A549 (cell line): ENCODE data around the gene MED22. TPM values are rescaled to one million over a fixed set of nuclear protein-coding genes. Genes with fewer than 3 reads are reported as not detected.
"Not testable (repeated sequence)": the region's sequence is repeated elsewhere in the genome, so short reads cannot be mapped to it uniquely, and the experiment has no call there.

Experiments
- ATAC-seq, 2 experiments: fragments of 200-7000 bp in 1 of 2; fragments of >200 bp in 1 of 2; cut with Nextera tagmentation in 1 of 2; cut with Tn5 transposase in 1 of 2; 3 replicates each; pipeline versions ENCODE4 v1.8.0 to v1.9.1; 2018 to 2020; ENCODE audit warnings: mild to moderate bottlenecking in 1 of 2, moderate library complexity in 1 of 2
- CTCF ChIA-PET: fragments of 300-600 bp; sonication (Branson Sonifier 250); formaldehyde crosslinking; extraction: SDS; loops from one replicate; lab custom pipeline; 2021; ENCODE audit warnings: antibody characterized with exemption, inconsistent platforms; lab: Yijun Ruan, JAX
- POLR2A ChIA-PET: fragments of 350-600 bp; formaldehyde crosslinking; extraction: SDS; loops from one replicate; lab custom pipeline; 2021; ENCODE audit warnings: antibody characterized with exemption, inconsistent platforms; lab: Yijun Ruan, JAX
- DNase-seq, 2 experiments: peaks; one replicate each; pipeline versions ENCODE4 v3.0.0 to v3.0.0-alpha.2; 2011 to 2016; ENCODE audit warnings: low read depth in 1 of 2, low spot score in 1 of 2
- FAIRE-seq: peaks from 2 replicates; lab custom pipeline; 2011; peaks lifted over from hg19 to GRCh38; lab: Jason Lieb, UNC
- H3K27ac ChIP-seq, 2 experiments: fragments of >200 bp; sonication (Bioruptor Twin); formaldehyde crosslinking; 3 replicates each; pipeline ENCODE4 v1.5.1; 2016 to 2017
- H3K4me1 ChIP-seq: fragments of >200 bp; sonication (Bioruptor Twin); formaldehyde crosslinking; 3 replicates; pipeline ENCODE4 v1.6.1; 2016
- H3K4me2 ChIP-seq: fragments of >200 bp; sonication (Bioruptor Twin); formaldehyde crosslinking; 3 replicates; pipeline ENCODE4 v1.6.1; 2016
- H3K4me3 ChIP-seq: fragments of >200 bp; sonication (Bioruptor Twin); formaldehyde crosslinking; 3 replicates; pipeline ENCODE4 v1.5.1; 2016
- H3K9me3 ChIP-seq: fragments of >200 bp; sonication (Bioruptor Twin); formaldehyde crosslinking; 3 replicates; pipeline ENCODE4 v1.6.1; 2016
- CBX8 ChIP-seq: fragments of 200-600 bp; sonication (generic); IDR thresholded peaks from 2 replicates; pipeline ENCODE4 v1.6.1; 2016
- CEBPB ChIP-seq, 2 experiments: fragments of >200 bp in 1 of 2; sonication (Bioruptor Twin) in 1 of 2; formaldehyde crosslinking in 1 of 2; IDR thresholded peaks; 2 replicates each; pipeline ENCODE4 v1.6.1; 2012 to 2016
- CHD4 ChIP-seq: fragments of 200-600 bp; sonication (generic); IDR thresholded peaks from 2 replicates; pipeline ENCODE4 v1.6.1; 2016; ENCODE audit warnings: antibody characterized with exemption, mild to moderate bottlenecking, borderline replicate concordance
- ESRRA ChIP-seq: fragments of 150-350 bp; IDR thresholded peaks from 2 replicates; pipeline ENCODE4 v1.6.1; 2014; ENCODE audit warnings: mild to moderate bottlenecking, low read length, borderline replicate concordance
- FOSB ChIP-seq: fragments of 250-450 bp; sonication (Bioruptor Pico); IDR thresholded peaks from 2 replicates; pipeline ENCODE4 v1.5.0; 2020; ENCODE audit warnings: mild to moderate bottlenecking, moderate library complexity
- FOSL2 ChIP-seq, 2 experiments: fragments of 450-650 bp in 1 of 2; fragments of >200 bp in 1 of 2; sonication (Bioruptor Twin) in 1 of 2; formaldehyde crosslinking; IDR thresholded peaks; 2 replicates each; pipeline versions ENCODE4 v1.5.0 to v1.6.1; 2016 to 2020; ENCODE audit warnings: mild to moderate bottlenecking in 1 of 2, moderate library complexity in 1 of 2
- GATA3 ChIP-seq: IDR thresholded peaks from 2 replicates; pipeline ENCODE4 v1.6.1; 2012; ENCODE audit warnings: borderline replicate concordance
- HDAC2 ChIP-seq: fragments of 200-600 bp; sonication (generic); IDR thresholded peaks from 2 replicates; pipeline ENCODE4 v1.6.1; 2016
- HOXA7 ChIP-seq: fragments of 250-450 bp; sonication (Bioruptor Pico); IDR thresholded peaks from 2 replicates; pipeline ENCODE4 v1.5.0; 2020; ENCODE audit warnings: mild to moderate bottlenecking, moderate library complexity
- HOXB5 ChIP-seq: fragments of 250-450 bp; sonication (Bioruptor Pico); IDR thresholded peaks from 2 replicates; pipeline ENCODE4 v1.5.0; 2020; ENCODE audit warnings: mild to moderate bottlenecking, moderate library complexity
- KDM1A ChIP-seq: fragments of 200-600 bp; sonication (generic); IDR thresholded peaks from 2 replicates; pipeline ENCODE4 v1.6.1; 2016; ENCODE audit warnings: low read depth, mild to moderate bottlenecking
- MAFK ChIP-seq: fragments of 450-650 bp; IDR thresholded peaks from 2 replicates; pipeline ENCODE4 v1.6.1; 2014; ENCODE audit not compliant: partially characterized antibody
- NPAS2 ChIP-seq: fragments of 250-450 bp; sonication (Bioruptor Pico); IDR thresholded peaks from 2 replicates; pipeline ENCODE4 v1.8.0; 2022; ENCODE audit warnings: mild to moderate bottlenecking, moderate library complexity, borderline replicate concordance
- POLR2AphosphoS2 ChIP-seq: conservative IDR thresholded peaks from 2 replicates; pipeline ENCODE4 v1.6.1; 2012; ENCODE audit warnings: low read length, improper control_type of control experiment, inconsistent platforms
- RAD21 ChIP-seq, 2 experiments: fragments of >200 bp in 1 of 2; sonication (Bioruptor Twin) in 1 of 2; formaldehyde crosslinking in 1 of 2; IDR thresholded peaks in 1 of 2; conservative IDR thresholded peaks in 1 of 2; 2 replicates in 1 of 2; 3 replicates in 1 of 2; pipeline ENCODE4 v1.6.1; 2012 to 2018; ENCODE audit warnings: inconsistent platforms in 1 of 2
- RCOR1 ChIP-seq: fragments of 150-350 bp; IDR thresholded peaks from 2 replicates; pipeline ENCODE4 v1.6.1; 2014; ENCODE audit warnings: antibody characterized with exemption, low read length, low read depth
- TFCP2L1 ChIP-seq: fragments of 250-450 bp; sonication (Bioruptor Pico); IDR thresholded peaks from 2 replicates; pipeline ENCODE4 v1.5.0; 2021; ENCODE audit warnings: mild to moderate bottlenecking
- ZC3H11A ChIP-seq: fragments of 450-650 bp; IDR thresholded peaks from 2 replicates; pipeline ENCODE4 v1.6.1; 2014; ENCODE audit warnings: antibody characterized with exemption, mild to moderate bottlenecking
- WGBS: methylation state at CpG from one replicate; pipeline ENCODE4 v1.1.6; 2017; ENCODE audit errors: missing lambda C conversion rate; 5-methylcytosine and 5-hydroxymethylcytosine counted together
- polyA plus RNA-seq, 4 experiments: library from polyadenylated mRNA; depleted of rRNA in 3 of 4; stranded (reverse); fragments of >200 nt; fragmentation: RNase III in 1 of 4; extraction: RNeasy Plus Mini Kit Qiagen cat#74134 plus additional on column Dnase treatment in 1 of 4; gene quantifications; 2 replicates in 3 of 4; 3 replicates in 1 of 4; pipeline ENCODE4 v1.2.3, GENCODE V29; 2011 to 2017
- TF ChIP-seq, protein P1 (sequence below): fragments of 450-650 bp; IDR thresholded peaks from 2 replicates; pipeline ENCODE4 v1.6.1; 2014; ENCODE audit warnings: antibody characterized with exemption
- TF ChIP-seq, protein P2 (sequence below): fragments of >200 bp; sonication (Bioruptor Twin); formaldehyde crosslinking; IDR thresholded peaks from 2 replicates; pipeline ENCODE4 v1.6.1; 2016
- TF ChIP-seq, protein P3 (sequence below): fragments of 200-600 bp; sonication (generic); IDR thresholded peaks from 2 replicates; pipeline ENCODE4 v1.6.1; 2016; ENCODE audit warnings: antibody characterized with exemption, mild to moderate bottlenecking, moderate library complexity

The MED22 gene
- polyA plus RNA-seq, 2 of the 4 experiments (the other 2 are of a cell fraction), result 15.7 to 22.0 TPM

DNA sequence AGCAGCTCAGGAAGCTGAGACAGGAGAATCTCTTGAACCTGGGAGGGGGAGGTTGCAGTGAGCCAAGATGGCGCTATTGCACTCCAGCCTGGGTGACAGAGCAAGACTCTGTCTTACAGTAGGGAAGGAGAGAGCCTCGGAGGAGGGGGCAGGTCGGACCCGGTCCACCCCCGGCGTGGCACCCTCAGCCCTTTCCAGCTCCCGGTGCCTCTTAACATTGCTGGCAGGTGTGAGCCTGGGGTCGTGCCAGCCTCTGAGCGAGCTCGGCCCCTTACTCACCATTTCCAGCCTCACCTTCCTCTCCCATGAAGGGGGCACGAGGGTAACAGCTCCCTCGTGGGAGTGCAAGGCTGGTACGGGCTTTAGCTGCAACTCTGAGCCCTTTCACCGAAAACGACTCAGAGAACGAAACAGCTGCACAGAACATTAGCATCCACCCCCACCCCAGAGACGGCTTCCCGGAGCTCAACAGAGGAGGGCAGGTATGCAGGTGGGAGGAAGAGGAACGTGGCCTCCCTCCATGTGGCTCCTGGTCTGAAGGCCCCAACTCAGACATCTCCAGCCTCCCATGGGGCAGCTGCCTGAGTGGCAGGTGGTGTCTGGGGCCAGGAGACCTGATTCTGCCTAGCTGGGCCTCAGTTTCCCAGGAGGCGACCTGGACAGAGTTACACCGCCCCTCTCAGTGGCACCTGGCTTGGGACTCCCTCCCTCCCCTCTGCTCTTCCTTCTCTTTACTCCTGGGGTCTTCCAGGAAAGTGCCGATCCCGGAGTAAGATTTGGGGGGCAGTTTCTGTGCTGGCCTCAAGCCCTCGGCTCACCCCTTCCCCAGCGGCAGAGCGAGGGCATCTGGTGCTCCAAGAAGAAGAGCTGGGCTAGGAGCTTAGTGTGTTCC lies 44.4 kb downstream of the MED22 start:
- H3K4me1 ChIP-seq, result no peaks in the 10 kb centered on the region
- DNase-seq, result no peak
- no peak overlapping the region for H3K4me2 ChIP-seq
- no peak for TF ChIP-seq CBX8
- TF ChIP-seq, protein P1, sequence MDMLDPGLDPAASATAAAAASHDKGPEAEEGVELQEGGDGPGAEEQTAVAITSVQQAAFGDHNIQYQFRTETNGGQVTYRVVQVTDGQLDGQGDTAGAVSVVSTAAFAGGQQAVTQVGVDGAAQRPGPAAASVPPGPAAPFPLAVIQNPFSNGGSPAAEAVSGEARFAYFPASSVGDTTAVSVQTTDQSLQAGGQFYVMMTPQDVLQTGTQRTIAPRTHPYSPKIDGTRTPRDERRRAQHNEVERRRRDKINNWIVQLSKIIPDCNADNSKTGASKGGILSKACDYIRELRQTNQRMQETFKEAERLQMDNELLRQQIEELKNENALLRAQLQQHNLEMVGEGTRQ, result no peak
- TF ChIP-seq RAD21 (conservative IDR thresholded peaks at IDR 0.05 in 1 of 2, IDR thresholded peaks at IDR 0.05 in 1 of 2), result no peak
- TF ChIP-seq ZC3H11A, result no peak
- TF ChIP-seq CEBPB (IDR thresholded peaks at IDR 0.05), result no peak
- TF ChIP-seq FOSB (CRISPR knock-in tag), result no peak
- TF ChIP-seq KDM1A, result no peak
- TF ChIP-seq CHD4, result no peak
- no peak for TF ChIP-seq POLR2AphosphoS2
- no peak for TF ChIP-seq TFCP2L1 (CRISPR knock-in tag)
- no peak for TF ChIP-seq MAFK
- TF ChIP-seq NPAS2 (CRISPR knock-in tag), result no peak
- no peak for TF ChIP-seq GATA3
- no peak for TF ChIP-seq FOSL2 (IDR thresholded peaks at IDR 0.05)
- no peak for TF ChIP-seq FOSL2 (CRISPR knock-in tag; IDR thresholded peaks at IDR 0.05)
- TF ChIP-seq ESRRA, result no peak
- TF ChIP-seq, protein P2, sequence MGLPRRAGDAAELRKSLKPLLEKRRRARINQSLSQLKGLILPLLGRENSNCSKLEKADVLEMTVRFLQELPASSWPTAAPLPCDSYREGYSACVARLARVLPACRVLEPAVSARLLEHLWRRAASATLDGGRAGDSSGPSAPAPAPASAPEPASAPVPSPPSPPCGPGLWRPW, result no peak
- TF ChIP-seq HDAC2, result no peak
- TF ChIP-seq RCOR1, result no peak
- no peak for TF ChIP-seq HOXA7 (CRISPR knock-in tag)
- TF ChIP-seq, all 56 proteins: peak for 0
- Histone ChIP-seq H3K9me3 (no peaks in the 10 kb centered on the region), H3K27ac (no peak overlapping the region), H3K4me3 (no peak overlapping the region)
- FAIRE-seq, result no peak
- WGBS, result 64% methylated on average over 19 of the region's 26 CpGs
- no peak for ATAC-seq
- ChIA-PET POLR2A (no interaction called here), CTCF (interaction anchor here (1.2 to 1.4 kb wide), 3 partner anchors 21 to 118 kb away, joined by 3 to 5 read pairs (median 3); no protein-coding TSS in a partner anchor)

DNA sequence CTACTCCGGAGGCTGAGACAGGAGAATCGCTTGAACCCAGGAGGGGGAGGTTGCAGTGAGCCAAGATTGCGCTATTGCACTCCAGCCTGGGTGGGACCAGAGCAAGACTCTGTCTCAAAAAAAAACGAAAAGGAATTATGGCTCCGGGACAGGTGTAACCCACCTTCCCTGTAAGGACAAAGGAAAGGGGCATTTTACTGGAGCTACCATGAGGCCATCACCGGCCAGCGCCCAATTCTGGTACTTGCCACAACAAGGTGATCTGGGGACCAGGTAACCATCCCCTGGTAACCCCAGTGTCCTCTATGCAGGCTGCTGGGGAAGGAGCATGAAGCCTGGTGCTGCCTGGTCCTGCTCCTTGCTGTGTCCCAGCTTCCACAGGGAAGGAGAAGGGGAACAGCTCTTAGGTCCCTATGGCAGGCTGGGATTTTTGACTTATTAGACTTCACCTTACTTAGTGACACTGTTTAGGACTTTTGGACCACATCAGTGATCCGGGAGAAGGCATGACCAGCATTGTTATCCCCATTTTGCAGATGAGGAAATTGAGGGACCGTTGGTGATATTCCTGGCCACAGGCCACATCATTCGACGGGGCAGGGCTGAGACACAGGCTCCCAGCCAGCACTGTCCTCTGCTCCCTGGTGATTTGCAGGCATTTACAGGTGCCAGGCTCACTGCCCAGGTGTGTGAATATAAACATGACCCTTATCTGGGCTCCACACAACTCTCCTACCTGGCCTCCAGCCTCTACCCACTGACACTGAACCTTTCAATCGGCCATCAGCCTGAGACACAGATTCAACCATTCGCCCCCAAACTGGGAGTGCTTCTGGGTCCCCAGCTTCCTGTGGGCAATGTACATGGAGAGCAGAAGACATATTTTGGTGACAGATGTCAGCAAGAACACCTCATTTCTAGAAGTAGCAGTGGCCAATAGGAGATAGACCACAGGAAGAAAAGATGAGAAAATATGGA lies 46.4 kb downstream of the MED22 start:
- no peaks in the 10 kb centered on the region for H3K9me3 ChIP-seq
- H3K4me3 ChIP-seq, result no peak overlapping the region
- TF ChIP-seq, protein P3, sequence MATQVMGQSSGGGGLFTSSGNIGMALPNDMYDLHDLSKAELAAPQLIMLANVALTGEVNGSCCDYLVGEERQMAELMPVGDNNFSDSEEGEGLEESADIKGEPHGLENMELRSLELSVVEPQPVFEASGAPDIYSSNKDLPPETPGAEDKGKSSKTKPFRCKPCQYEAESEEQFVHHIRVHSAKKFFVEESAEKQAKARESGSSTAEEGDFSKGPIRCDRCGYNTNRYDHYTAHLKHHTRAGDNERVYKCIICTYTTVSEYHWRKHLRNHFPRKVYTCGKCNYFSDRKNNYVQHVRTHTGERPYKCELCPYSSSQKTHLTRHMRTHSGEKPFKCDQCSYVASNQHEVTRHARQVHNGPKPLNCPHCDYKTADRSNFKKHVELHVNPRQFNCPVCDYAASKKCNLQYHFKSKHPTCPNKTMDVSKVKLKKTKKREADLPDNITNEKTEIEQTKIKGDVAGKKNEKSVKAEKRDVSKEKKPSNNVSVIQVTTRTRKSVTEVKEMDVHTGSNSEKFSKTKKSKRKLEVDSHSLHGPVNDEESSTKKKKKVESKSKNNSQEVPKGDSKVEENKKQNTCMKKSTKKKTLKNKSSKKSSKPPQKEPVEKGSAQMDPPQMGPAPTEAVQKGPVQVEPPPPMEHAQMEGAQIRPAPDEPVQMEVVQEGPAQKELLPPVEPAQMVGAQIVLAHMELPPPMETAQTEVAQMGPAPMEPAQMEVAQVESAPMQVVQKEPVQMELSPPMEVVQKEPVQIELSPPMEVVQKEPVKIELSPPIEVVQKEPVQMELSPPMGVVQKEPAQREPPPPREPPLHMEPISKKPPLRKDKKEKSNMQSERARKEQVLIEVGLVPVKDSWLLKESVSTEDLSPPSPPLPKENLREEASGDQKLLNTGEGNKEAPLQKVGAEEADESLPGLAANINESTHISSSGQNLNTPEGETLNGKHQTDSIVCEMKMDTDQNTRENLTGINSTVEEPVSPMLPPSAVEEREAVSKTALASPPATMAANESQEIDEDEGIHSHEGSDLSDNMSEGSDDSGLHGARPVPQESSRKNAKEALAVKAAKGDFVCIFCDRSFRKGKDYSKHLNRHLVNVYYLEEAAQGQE, result no peak
- TF ChIP-seq ZC3H11A (no peak), HOXB5 (CRISPR knock-in tag) (no peak), ESRRA (no peak)
- ChIA-PET CTCF (no interaction called here), POLR2A (no interaction called here)
- H3K4me1 ChIP-seq, result no peaks in the 10 kb centered on the region
- ATAC-seq (no peak), DNase-seq (no peak), FAIRE-seq (no peak)
- 78% methylated on average over 13 of the region's 13 CpGs for WGBS
- H3K4me2 ChIP-seq, result no peak overlapping the region
- H3K27ac ChIP-seq, result no peak overlapping the region

DNA sequence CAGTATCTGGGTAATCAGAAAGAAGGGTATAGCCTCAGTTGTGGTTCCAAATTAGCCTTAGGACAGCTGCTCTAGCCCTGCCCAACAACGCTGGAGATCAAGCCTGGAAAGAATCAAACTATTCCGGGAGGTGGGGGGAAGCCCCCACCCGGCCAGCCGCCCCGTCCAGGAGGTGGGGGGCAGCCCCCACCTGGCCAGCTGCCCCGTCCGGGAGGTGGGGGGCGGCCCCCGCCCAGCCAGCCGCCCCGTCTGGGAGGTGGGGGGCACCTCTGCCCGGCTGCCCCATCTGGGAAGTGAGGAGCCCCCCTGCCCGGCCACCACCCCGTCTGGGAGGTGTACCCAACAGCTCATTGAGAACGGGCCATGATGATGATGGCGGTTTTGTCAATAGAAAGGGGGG lies 47.9 kb downstream of the MED22 start:
- DNase-seq, H3K4me3 ChIP-seq, H3K4me1 ChIP-seq, H3K9me3 ChIP-seq, FAIRE-seq, POLR2A ChIA-PET, CTCF ChIA-PET, H3K27ac ChIP-seq: not testable (repeated sequence)
- peak overlapping the region; percentile 58; the same call in 1 of the 3 replicates for H3K4me2 ChIP-seq
- 13% methylated on average over 11 of the region's 16 CpGs for WGBS
- peak; percentile 43 to 46; a peak in 2 of 6 replicates for ATAC-seq
